Measurements from ENCODE around the gene MPZ.
"Not testable (repeated sequence)": the region's sequence is repeated elsewhere in the genome, so short reads cannot be mapped to it uniquely, and the experiment has no call there.

MPZ gene

DNA sequence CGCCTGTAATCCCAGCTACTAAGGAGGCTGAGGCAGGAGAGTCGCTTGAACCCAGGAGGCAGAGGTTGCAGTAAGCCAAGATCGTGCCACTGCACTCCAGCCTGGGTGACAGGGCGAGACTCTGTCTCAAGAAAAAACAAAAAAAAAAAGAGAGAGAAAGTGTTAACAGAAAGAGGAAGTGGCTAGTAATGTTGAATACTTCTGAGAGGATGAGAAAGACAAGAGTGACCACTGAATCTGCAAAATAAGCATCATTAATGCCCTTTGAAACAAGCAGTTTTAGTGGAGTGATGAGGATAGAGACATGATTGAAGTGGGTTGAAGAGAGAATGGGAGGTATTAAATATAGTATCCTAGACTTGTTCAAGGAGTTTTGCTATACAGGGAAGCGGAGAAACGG is 11.7 kb downstream of the MPZ start:
- no peak for DNase-seq

DNA sequence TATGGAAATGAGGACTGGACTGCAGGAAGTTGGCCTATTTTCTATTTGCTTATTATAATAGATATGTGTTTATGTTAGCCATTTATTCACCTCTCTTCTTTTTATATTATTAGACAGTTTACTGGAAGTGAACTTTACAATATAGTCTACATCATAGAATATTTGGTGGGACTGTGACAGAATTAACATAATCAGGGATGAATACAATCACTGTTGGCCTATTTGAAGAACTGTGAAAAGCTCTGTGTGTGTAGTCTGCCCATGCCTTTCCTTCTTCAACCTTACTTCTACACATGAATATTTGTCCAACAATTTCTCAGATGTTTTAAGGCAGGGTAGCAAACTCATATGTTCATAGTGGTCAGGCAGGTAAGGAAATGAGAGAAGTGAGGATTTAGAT is 12.4 kb downstream of the MPZ start:
- DNase-seq: no peak

- DNase-seq: no peak
Observed at GRCh38 chr1:161290779-161291178, 19.0 kb downstream of the MPZ start.

GRCh38 chr1:161287482-161288054 is 22.2 kb downstream of the MPZ start:
- no peak for DNase-seq

DNA sequence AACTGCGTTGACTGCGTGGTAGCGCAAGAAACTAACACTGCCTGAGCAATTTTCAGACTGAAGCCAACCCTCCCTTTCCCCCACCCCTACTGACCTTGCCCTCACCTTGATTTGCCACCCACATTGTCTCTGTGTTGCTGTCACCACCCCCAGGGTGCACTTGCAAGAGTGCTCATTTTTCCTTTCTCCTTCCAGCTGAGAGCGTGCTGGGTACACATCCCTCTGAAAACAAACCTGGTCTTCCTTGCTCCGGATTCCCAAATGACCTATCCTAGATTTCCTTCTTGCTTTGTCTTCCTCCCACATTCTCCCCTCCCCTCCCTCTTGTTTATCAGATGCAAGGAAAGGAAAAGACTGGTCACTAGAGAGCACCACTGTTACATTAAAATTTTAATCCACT is 24.2 kb downstream of the MPZ start:
- no peak for DNase-seq

- DNase-seq: no peak
Observed at GRCh38 chr1:161285113-161285512, 24.7 kb downstream of the MPZ start.

DNA sequence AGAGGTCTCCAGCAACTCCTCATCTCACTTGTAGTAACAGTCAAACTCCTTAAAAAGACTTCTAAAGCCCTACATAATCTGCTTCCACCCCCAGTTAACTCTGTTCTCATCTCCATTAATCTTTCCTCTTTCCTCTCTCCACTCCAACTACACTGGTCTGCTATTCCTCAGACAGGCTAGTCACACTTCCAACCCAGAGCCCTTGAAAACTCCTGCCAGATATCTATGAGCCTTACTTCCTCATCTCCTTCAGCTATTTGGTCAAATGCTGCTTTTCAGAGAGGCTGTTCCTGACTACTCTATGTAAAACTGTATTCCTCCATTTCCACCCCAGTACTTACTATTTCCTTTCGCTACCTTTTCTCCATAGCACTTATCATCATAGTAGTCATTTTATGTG is 26.8 kb downstream of the MPZ start:
- DNase-seq: no peak

DNA sequence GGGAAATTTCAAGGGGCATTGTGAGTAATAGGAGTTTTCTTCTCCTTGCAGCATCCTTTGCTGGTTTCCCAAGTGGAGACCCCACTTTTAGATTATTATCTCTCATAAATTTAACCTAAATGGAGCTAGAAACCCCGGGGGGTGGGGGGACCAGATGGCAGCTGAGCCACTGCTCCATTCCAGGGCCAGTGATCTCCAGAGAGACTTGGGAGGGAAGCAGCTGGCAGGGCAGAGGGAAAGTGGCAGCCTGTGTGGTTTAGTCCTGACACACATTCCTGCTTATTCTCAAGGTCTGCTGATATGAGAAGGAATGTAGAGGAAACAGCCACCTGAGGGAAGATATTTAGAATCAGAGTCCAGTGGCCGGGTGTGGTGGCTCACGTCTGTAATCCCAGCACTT is 34.9 kb downstream of the MPZ start:
- DNase-seq: peak; percentile 78

- no peak for DNase-seq
Observed at GRCh38 chr1:161273402-161273801, 36.4 kb downstream of the MPZ start.

DNA sequence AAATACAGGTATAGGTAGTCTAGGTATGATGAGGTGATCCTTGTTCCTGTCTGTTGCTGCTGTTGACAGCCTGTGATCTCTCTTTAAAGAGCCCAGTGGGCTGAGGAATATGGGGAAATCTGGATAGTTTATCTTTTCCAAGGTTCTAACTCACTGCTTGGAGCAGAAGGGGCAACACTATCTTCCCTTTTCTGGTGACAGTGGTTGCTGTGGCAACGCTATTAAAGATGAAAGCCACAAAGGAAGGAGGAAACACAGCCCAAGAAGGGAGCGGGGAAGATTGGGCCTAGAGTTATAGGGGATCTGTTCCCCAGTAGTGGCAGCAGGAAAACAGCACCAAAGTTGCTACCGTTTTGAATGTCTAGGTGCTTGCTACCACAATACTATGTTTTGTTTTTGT is 42.4 kb downstream of the MPZ start:
- DNase-seq: no peak

DNA sequence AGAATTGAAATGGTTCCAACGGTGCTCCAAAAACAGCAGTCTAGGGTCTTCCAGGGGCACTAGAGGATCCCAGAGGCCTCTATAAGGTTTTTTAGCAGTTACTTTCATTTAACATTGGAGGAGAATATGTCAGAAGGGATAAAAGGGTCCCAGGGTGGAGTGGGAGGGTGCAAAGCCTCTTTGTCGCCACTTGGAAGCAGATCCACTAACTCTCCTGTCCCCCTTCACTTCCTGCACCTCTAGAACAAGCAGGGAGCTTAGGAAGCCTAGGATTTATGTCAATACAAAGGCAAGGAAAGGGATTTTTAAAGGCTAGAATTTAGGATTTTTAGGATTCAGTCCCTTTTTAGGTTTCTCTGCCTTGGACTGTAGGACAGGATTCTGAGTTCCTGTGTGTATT is 42.9 kb downstream of the MPZ start:
- no peak for DNase-seq

DNA sequence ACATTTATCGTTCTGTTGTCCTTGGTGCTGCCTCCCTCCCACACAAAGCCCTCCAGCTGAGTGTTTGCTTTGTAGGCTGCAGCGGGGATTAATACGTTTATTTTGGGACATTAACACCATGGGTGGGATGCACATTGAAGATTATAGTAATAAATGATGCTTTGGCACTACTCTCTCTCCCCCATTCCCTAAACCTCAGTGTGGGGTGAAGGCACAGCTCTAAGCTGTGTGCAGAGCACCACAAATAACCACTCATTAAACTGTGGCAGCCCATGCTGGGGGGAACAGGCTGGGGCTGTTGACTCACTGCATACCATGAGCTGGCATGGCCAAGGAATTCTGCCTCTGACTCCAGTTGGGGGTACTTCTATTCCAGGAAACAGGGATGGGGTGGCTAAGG is 43.6 kb downstream of the MPZ start:
- DNase-seq: no peak

DNA sequence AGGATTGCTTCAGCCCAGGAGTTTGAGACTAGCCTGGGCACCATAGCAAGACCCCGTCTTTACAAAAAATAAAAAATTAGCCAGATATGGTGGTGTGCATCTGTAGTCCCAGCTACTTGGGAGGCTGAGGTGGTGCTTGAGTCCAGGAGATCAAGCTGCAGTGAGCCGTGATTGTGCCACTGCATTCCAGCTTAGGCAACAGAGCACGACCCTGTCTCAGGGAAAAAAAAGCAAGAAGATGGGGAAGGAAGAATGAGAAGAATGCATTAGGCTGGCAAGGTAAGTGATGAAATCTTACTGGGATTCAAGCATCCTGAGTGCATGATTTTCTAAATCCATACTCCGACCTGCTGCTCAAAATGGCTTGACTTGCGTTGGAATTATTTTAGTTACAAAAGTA is 44.5 kb downstream of the MPZ start:
- no peak for DNase-seq

GRCh38 chr1:161261261-161262235 is 48.2 kb downstream of the MPZ start:
- DNase-seq: no peak

DNA sequence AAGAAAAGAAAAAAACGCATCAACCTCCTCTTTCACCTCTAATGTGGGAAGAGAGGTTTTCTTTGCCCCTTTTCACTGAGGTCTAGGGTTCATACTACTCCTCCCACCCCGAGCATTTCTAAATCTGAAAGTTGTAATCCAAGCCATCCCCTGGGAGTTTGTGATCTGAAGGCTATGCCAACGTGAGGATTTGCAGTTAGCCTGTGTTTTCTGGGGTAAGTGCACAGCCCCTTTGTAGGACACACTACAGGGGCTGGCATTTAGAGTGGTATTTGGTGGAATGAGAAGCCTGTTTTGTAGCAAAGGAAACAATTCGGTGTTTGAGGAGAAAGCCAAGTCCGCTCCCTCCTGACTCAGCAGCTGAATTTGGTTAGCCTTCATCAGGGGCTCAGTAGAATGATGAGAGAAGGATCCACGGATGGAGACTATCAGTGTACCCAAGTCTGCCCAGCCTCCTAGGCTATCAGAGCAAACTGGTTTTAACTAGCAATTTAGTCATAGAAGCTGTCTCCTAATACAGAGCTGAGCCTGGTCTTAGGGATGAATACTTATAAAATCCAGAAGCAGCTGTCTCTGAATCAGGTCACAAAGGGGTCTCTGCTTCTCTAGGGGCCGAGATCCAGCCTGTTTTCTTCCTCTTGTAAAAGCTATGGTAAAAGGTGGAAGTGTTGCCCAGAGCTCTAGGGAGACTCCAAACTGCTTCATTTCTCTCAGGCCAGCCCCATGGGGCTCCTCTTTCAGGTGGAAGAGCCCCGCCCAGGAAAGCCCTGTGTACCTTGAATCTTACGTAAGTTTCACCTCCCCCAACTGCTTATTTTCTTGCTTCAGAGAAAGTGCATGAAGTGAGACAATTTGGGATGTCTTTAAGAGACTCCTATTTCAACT is 49.1 kb downstream of the MPZ start:
- DNase-seq: no peak

GRCh38 chr1:161259765-161260164 is 50.0 kb downstream of the MPZ start:
- no peak for DNase-seq

- no peak for DNase-seq
Observed at GRCh38 chr1:161259345-161259702, 50.4 kb downstream of the MPZ start.

DNA sequence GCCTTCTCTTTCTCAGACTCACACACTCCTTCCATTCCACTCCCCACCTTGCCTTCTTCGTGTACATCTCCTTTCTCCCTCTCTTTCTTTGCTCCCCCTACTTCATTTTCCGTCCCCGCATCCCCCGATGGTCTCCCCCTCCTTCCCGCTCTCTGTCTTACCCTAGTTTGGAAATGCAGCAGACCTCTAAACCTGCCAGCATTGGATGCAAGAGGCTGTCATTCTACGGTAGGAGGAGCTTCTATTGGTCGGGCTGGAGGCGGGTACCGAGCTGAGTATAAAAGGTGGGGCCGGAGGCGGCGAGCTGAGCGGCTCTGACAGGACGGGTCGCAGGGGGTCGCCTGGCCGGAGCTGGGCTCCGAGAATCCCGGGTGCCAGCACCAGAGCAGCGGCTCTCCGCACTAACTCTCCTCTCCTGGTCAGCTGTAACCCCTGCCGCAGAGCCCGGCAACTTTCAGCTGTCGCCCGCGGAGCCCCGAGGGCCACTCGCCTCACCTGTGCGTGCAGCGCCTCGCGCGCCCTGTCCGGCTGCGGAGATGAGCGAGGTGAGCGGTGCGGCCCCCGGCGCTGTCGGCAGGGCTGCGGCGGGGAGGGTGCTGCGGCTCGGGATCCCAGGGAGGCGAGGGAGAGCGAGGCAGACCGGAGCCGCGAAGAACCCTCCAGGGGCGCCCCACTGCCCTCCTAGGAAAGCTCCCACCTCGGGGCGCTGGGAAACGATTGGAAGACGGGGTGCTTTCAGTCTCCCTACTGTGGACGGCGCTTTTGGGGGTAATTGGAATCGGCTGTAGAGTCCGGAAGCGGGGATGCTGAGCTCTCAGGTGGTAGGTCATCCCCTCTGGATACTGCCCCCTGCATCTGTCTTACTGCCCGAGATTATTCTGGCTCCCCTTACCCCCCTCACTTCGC is 51.1 kb downstream of the MPZ start, which contains the start of gene PCP4L1:
TSS of gene PCP4L1 (plus strand) at position 307 of the 906 bp plus-strand sequence. CDS start at position 537, 230 bp downstream.
- DNase-seq: no peak

DNA sequence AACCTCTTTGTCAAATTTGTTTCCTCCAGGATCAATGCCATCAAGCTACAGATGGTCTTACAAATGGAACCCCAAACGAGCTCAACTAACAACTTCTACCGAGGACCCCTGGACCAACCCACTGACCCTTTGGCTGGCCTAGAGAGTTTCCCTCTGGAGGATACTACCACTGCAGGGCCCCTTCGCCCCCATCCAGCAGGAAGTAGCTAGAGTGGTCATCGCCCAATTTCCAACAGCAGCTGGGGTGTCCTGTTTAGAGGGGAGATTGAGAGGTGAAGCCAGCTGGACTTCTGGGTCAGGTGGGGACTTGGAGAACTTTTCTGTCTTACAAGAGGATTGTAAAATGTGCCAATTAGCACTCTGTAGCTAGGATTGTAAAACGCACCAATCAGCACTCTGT is 52.7 kb downstream of the MPZ start:
- DNase-seq: not testable (repeated sequence)

DNA sequence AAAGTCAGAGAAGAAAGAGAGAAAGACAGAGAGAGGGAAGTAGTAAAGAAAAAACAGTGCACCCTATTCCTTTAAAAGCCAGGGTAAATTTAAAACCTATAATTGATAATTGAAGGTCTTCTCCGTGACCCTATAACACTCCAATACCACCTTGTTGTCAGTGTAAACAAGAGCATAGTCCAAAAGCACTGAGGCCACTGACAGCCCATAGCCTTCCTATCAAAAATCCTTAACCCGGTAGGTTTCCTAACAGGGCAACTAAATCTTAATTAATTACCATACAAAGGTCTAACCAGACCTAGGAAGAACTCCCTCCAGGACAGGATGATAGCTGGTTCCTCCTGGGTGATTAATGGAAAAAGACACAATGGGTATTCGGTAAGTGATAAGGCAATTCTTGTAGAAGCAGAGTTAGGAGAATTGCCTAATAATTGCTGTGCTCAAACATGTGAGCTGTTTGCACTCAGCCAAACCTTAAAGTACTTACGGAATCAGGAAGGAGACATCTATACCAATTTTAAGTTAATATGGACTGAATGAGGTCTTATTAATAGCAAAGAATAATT is 53.7 kb downstream of the MPZ start:
- not testable (repeated sequence) for DNase-seq

DNA sequence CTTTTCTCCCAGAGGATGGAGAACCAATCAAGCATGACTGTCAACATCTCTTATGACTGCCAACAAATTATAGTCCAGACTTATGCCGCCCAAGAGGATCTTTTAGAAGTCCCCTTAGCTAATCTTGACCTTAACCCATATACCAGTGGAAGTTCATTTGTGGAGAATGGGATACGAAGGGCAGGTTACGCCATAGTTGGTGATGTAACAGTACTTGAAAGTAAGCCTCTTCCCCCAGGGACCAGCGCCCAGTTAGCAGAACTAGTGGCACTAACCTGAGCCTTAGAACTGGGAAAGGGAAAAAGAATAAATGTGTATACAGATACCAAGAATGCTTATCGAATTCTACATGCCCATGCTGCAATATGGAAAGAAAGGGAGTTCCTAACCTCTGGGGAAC is 54.5 kb downstream of the MPZ start:
- DNase-seq: not testable (repeated sequence)

Data from DMS 273 treated with DMSO at 0.1 percent for 48 hours (cell line).